NCI-H446 (cell line): ENCODE results near the gene SLC25A43.
"Not testable (repeated sequence)": the region's sequence is repeated elsewhere in the genome, so short reads cannot be mapped to it uniquely, and the experiment has no call there.

Source experiments
- DNase-seq, 2 experiments: peaks; one replicate each; lab custom pipeline; 2025; lab: John Stamatoyannopoulos, UW

Gene SLC25A43

DNA sequence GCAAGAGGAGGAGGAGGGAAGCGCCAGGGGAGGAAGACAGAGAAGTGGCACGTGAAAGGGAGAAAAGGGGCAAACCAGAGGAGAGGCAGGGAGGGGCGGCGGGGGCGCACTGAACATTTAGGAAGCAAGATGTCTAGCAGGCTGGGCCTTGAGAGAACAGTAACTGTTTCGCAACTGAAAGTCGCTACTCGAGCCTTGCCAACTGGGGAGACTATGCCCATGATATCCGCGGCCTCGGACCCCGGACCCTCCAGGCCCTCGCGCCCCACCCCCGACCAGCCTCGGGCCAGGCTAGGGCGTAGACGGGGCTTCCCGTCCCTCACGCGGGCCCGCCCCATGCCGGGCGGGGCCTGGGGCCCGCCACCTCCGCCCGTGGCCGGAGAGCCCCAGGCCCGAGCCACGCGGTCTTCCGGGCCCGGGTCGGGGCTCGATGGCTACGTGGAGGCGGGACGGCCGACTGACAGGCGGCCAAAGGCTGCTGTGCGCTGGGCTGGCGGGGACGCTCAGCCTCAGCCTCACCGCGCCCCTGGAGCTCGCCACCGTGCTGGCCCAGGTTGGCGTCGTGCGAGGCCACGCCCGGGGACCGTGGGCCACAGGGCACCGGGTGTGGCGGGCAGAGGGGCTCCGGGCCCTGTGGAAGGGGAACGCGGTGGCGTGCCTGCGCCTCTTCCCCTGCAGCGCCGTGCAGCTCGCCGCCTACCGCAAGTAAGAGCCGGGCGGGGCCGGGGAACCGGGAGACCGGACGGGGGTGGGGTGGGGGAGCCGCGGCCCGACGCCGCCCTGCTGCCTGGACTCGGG lies at the start of gene SLC25A43:
SLC25A43 (plus strand) TSS at position 363 of the 798 bp plus-strand sequence; CDS start at position 431, 68 bp downstream.
- no peak for DNase-seq

DNA sequence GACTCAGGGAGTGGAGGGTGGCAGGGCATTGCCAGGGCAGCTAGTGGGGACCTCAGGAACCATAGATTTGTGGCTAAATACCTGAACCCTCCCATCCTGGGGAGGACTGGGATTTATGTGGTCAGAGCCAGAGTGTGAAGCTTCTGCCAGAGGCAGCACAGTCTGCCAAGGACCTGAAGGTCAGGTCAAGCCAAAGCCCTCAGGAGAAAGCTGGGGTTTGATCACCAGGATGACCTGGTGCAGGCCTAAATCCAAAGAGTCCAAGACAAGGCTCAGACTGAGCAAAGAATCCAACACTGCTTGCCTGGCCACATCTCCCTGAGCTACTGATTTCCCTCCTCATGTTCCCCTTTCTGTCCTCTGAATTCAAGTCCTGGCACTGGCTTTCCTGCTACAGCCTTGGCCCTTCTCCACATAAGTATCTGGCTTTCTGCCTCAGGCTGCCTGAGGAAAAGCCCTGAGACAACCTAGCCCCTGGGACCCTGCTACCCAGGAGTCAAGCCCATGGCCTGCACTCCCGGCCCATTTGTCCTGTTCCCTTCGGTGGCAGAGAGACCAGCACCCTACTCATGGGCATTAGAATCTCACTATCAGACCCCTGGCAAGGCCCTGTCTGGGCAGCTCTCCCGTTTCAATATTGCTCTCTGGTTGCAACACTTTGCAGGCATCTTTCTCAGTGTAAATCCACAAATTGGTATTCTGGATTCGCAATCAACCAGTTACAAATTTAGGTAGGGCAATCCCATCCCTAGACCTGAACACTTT lies 39.3 kb upstream of the SLC25A43 start:
- no peak for DNase-seq

DNA sequence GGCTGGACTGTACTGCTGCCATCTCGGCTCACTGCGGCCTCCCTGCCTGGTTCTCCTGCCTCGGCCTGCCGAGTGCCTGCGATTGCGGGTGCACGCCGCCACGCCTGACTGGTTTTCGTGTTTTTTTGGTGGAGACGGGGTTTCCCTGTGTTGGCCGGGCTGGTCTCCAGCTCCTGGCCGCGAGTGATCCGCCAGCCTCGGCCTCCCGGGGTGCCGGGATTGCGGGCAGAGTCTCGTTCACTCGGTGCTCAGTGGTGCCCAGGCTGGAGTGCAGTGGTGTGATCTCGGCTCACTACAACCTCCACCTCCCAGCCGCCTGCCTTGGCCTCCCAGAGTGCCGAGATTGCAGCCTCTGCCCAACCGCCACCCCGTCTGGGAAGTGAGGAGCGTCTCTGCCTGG lies 37.7 kb upstream of the SLC25A43 start:
- not testable (repeated sequence) for DNase-seq

DNA sequence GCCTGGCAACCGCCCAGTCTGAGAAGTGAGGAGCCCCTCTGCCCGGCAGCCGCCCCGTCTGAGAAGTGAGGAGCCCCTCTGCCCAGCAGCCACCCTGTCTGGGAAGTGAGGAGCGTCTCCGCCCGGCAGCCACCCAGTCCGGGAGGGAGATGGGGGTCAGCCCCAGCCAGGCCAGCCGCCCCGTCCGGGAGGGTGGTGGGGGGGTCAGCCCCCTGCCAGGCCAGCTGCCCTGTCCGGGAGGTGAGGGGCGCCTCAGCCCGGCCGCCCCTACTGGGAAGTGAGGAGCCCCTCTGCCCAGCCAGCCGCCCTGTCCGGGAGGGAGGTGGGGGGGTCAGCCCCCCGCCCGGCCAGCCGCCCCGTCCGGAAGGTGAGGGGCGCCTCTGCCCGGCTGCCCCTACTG lies 37.1 kb upstream of the SLC25A43 start:
- not testable (repeated sequence) for DNase-seq

DNA sequence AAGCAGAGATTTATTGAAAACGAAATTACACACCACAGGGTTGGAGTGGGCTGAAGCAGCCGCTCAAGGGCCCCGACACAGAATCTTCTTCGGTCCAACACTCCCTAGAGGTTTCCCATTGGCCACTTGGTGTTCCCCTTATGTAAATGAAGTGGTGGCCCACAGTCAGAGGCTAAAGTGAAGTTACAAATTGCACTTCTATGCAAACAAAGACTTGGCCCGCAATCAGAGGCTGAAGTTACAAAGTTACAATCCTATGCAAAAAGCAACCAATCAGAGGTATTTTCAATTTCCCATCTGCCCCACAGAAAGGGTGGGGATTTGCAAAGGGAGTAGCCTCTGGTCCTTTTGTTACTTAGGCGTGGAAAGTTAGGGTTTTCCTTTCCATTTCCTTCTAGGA lies 35.7 kb upstream of the SLC25A43 start:
- no peak for DNase-seq

DNA sequence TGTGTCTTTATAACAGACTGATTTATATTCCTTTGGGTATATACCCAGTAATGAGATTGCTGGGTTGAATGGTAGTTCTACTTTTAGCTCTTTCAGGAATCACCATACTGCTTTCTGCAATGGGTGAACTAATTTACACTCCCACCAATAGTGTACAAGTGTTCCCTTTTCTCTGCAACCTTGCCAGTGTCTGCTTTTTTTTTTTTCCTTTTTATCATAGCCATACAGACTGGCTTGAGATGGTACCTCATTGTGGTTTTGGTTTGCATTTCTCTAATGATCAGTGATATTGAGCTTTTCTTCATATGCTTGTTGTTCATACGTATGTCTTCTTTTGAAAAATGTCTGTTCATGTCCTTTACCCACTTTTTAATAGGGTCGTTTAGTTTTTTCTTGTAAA lies 27.3 kb upstream of the SLC25A43 start:
- not testable (repeated sequence) for DNase-seq

DNA sequence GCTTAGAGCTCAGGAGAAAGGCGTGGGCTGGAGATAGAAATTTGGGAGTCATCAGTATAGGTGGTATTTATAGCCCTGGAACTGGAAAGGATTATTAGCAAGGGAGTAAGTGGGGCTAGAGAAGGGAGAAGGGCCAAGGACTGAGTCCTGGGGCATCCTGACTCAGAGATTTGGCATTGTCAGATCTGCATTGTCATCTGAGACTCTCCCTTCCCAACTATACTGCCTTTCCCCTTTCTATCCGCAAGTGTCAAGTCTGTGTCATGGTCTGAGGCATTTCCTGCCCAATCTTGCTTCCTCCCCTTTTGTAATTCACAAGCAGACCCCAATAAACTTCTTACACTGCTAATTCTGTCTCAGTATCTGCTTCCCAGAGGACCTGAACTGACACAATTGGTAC lies 24.4 kb upstream of the SLC25A43 start:
- DNase-seq = no peak

DNA sequence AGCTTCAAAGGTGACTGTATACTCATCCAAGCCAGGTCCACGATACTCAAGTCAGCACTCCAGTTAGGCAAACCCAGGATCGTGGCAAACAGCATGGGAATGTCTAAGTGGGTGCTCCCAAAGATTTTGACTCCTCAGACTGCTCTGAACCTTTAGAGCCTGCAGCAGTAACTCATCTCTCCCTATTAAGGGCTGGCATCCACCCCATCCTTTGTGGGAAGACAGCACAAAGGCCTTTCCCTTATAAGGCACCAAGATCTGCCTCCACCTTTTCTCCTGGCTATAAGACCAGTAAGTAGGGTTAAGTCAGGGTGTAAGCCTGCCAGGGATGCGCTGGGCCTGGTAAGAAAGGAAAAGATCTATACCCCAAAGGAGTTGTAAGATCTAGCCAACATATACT lies 23.6 kb upstream of the SLC25A43 start:
- DNase-seq = no peak

DNA sequence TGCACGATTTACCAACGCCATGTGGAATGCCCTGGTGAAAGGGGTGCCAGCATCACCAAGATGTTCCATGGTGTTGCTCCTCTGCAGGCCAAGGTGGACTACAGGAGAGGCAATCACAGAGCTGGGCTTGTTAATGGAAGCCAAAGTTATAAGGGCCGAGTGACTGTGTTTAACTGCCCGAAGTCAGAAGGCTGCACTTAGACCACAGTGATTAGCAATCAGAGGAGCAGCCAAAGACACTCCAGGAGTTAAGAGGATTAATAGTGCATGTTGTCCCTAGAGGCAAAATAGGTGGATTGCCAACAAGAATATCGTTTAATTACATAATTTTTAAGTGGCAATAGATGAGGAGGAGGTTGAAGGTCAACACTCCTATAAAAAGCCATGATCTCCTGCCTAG lies 22.8 kb upstream of the SLC25A43 start:
- no peak for DNase-seq

DNA sequence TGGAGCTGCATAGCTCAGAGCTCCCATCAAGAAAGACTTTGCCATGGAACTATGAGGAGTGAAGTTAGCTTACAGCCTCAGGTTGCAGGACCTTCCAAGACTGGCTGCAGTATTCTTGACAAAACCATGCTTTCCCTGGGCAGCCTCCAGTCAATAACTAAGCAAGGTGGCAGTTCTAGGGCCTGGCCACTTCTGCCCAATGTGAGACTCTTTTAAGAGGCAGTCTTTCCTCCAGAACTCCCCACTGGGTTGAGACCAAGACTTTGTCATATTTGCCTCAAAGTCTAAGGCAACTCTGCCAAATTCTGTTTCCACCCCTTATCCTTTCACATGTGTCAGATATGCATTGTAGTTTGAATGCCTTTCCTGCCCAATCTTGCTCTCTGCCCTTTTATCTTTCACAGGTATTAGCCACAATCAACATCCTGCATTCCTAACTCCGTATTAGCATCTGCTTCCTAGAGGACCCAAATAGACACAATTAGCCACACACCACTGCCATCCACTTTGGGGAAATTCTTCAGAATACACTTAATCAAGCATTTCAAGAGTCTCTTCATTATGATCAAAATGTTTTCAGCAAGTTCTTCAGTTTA lies 17.7 kb upstream of the SLC25A43 start:
- DNase-seq = no peak

DNA sequence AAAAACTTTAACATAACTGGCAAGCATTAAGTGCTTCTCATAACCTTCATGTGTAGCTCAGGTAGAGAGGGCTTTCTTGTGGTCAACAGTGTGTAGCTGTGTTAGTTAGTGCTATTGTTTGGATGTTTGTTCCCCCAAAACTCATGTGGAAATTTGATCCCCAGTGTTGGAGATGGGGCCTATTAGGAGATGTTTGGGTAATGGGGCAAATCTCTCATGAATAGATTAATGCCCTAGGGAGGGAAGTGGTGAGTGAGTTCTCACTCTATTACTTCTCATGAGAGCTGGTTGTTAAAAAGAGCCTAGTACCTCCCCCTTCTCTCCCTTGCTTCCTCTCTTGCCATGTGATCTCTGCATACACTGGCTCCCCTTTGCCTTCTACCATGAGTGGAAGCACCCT lies 16.5 kb upstream of the SLC25A43 start:
- DNase-seq = no peak

DNA sequence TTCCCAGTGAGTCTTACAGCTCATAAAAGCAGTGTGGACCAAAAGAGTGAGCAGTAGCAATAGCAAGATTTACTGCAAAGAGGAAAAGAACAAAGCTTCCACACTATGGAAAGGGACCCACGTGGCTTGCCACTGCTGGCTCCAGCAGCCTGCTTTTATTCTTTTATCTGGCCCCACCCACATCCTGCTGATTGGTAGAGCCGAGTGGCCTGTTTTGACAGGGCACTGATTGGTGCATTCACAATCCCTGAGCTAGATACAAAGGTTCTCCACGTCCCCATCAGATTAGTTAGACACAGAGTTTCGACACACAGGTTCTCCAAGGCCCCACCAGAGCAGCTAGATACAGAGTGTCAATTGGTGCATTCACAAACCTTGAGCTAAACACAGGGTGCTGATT lies 12.5 kb upstream of the SLC25A43 start:
- not testable (repeated sequence) for DNase-seq

DNA sequence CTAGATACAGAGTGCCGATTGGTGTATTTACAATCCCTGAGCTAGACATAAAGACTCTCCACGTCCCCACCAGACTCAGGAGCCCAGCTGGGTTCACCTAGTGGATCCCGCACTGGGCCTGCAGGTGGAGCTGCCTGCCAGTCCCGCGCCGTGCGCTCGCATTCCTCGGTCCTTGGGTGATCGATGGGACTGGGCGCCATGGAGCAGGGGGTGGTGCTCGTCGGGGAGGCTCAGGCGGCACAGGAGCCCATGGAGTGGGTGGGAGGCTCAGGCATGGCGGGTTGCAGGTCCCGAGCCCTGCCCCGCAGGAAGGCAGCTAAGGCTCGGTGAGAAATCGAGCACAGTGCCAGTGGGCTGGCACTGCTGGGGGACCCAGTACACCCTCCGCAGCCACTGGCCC lies 11.7 kb upstream of the SLC25A43 start:
- DNase-seq = not testable (repeated sequence)

DNA sequence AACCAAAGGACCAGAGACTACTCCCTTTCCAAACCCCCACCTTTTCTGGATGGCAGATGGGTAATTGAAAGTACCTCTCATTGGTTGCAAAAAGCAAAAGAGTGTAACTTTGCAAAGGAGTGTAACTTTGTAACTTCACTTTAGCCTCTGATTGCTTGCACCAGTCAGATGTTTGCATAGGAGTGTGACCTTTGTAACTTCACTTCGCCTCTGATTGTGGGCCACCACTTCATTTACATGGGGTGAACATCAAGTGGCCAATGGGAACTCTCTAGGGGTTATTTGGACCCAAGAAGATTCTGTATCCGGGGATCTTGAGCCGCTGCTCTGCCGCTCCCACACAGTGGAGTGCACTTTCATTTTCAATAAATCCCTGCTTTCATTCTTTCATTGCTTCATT lies 9.9 kb upstream of the SLC25A43 start:
- DNase-seq = no peak

DNA sequence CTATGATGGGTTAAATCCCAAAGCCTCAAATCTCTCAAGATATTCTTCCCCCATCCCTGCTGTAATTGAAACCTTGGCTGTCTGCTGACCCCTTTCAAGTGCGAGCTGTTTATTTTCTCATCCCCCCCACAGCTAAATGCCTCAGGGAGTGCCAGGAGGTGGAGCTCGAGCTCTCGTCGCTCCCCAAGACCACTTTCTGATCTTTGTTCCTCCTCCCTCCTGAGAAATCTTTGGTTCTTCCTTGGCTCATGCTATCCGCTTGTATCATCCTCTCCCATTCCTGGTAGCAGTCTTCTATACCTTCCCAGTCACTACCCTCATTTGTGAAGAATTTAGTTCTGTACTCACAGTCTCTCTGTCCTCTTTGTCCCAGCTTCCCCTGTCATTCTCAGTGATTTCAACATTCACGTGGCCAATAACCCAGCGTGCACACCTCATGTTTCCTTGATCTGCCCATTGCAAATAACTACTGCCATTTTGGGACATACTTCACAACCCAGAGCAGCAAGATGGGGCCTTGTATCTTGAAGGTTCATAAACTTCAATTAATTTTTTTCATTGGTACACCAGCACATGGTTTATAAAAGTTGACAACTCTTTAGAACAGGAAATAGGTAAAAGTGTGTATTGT lies 9.2 kb upstream of the SLC25A43 start:
- no peak for DNase-seq

DNA sequence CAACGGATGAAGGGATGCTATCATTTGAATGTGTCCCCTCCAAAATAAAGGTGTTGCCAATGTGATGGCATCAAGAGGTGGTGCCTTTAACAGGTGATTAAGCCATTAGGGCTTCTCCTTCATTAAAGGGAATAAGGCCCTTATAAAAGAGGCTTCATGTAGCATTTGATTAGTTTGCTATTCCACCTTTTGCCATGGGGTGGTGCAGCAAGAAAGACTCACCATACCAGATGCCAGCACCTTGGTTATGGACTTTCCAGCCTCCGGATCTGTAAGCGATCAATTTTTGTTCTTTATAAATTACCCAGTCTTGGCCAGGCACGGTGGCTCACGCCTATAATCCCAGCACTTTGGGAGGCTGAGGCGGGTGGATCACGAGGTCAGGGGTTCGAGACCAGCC lies 7.9 kb upstream of the SLC25A43 start:
- peak in 1 of 2 experiments; percentile 1 for DNase-seq

DNA sequence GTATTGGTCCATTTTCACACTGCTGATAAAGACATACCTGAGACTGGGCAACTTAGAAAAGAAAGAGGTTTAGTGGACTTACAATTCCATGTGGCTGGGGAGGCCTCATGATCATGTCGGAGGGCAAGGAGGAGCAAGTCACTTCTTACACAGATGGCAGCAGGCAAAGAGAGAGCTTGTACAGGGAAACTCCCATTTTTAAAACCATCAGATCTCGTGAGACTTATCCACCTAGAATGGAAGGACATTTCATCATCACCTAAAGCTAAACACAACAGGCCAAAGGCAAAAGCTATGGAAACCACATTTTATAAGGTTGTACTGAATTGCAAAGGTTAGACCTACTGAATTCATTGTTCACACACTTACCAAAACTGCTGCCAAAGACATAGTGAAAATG lies 6.0 kb upstream of the SLC25A43 start:
- no peak for DNase-seq

DNA sequence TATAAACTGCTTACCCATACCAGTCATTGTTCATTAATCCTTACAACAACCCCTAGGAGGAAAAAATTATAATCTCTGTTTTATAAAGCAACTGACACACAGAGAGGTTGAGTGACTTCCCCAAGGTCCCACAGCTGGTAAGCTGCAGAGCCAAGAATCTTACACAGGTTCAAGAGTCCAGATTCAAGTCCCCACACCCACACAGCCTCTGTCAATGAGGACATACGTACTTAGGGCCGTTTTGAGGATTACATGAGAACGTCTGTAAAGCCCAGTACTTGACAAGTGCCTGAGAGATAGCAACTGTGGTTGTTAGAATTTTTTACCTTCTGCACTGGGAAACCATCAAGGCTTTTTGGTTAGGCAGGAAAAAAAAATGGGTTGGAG lies 556 bp upstream of the SLC25A43 start:
- no peak for DNase-seq

DNA sequence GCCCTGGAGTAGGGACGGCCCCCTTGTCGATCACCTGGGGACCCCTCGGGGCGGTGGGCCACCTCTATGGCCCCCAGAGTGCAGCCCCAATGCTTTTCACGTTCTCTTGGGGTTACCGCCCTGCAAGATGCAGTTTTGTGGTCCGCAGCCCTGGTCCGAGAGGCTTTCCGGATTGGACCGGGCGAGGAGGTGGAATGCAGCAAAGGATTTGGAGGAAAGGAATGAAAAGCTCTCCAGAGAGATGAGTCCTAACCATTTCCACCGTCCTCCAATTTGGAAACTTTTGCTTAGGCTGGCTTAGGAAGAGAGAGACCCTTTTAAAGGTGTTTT lies 601 bp downstream of the SLC25A43 start:
- no peak for DNase-seq

DNA sequence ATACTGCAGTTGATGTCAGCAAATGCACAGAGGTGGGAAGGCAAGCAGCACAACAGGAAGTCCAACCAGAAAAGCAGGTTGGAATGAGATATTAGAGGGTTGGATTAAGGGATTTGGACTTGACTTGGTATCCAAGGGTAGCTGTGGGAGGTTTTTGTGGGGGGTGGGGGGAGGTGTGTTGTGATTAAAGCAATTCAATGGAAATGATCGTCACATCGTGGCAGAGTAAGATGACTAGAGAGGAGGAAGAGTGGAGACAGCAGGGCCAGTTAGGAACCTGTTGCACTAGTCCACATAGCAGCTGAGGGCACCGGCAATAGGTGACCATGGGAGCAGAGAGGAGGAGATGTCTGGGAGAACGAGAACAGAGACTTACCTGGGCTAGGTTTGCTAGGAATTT lies 2.4 kb downstream of the SLC25A43 start:
- no peak for DNase-seq

DNA sequence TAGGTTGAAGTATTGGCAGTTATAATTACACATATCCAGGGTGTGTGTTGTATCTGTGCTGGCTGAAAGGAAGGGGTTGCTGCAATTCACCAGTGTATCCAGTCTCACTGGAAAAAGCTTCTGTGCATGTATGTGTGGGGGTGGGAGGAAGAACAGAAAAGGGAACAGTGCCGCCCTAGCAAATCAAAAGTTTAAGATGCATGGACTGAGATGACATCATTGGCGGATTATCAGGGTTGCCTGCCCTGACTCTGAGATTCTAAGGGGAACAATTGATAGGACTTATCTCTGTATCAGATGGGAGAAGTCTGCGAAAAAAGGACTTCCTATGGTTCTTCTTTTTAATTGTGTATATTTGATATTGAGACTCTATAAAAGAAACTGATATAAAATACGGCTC lies 3.5 kb downstream of the SLC25A43 start:
- no peak for DNase-seq

DNA sequence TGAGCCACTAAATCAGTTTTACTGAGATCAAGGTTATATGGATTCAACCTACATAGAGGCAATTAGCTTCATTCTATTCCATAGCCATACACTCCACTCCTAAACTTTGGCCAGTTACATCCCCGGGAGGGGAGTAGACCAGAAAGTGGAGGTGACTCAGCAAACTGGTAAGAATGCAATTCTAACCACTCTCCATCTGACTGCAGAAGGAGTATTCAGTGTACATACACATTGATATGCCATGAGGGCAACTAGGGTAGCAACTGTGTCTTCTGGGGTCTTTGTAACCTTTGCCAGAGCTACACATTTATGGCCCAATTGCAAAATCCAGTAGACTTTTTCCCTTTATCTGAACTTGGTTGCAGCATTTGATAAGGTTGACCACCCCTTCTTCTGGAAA lies 7.6 kb downstream of the SLC25A43 start:
- DNase-seq = no peak

DNA sequence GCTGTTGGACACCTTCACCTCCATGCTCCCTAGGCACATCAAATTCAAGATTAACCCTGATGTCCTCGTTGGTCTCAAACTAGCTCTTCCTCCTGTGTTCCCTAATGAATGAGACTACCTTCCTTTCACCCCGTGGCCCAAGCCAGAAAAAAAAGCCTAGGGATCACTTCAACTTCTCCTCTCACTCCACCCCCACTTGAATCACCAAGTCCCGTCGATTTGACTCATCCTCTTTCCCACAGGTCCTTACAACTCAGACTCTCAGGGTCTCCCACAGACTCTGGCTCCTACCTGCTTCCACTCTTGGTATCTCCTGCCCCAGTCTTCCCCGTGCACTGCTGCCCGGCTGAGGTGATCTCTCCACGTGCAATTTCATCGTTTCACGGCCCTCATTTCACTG lies 8.5 kb downstream of the SLC25A43 start:
- DNase-seq = no peak
